ENCODE measurements around the gene DUSP1. TPM values are rescaled to one million over a fixed set of nuclear protein-coding genes. Genes with fewer than 3 reads are reported as not detected.
A peak's percentile ranks its signal among the peaks of the same experiment; 100 is the strongest.

DUSP1 gene
- total and polyA plus RNA-seq, 2 of the 13 experiments (the other 11 are each of a cell fraction or from before 2014, with no cell fraction given) = 27.1 to 55.5 TPM

DNA sequence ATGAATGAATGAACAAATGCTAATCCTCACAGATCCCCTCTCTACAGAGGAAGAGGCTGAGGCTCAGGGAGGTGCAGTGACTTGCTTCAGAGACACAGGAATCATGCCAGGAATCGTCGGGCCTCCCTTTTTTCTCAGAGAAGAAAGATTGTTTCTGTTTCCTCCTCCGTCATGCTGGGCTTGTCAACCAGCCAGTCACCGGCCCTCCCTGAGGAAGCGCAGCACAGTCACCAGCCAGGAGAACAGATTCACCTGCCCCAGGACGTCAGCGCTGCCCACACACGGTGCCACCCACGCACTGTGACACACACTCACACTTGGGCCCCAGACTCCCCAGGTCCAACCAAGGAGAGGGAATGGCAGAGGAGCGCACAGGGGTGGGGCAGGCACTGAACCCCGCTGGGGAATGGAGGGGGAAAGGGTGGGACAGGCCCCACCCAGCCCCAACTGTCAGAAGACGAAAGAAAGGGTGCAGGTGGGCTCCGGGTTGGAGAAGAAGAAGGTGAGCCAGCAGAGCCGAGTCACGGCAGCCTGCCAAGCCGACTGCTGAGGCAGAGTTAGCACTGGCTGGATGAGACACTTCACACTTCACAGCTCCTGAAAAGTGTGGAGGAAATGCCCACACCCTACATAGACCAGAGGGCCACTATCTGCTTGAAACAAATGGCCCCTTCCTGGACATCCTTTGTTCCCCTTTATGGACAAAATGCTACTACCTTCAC is 49.2 kb upstream of the DUSP1 start:
- 37% methylated on average over 15 of the region's 16 CpGs for WGBS (ENCODE audit: low lambda C conversion rate)
- Histone ChIP-seq H2AFZ (ENCODE audit: low read length) (no peak overlapping the region), H3K9me3 (ENCODE audit: low read length) (no peaks in the 10 kb centered on the region), H3K79me2 (ENCODE audit: insufficient read depth, low read length) (no peaks in the 10 kb centered on the region), H3K4me1 (ENCODE audit: insufficient read depth, low read length) (peaks cover 53% of the 10 kb centered on the region), H3K4me3 (replicated peaks in 1 of 3; ENCODE audit: insufficient read depth in 1 of 3, low read depth in 2 of 3, low read length in 3 of 3) (peak overlapping the region in 1 of 3 experiments; percentile 41; a peak in 1 of 6 replicates), H3K4me2 (ENCODE audit: low read depth, low read length) (peak overlapping the region; percentile 62), H3K27me3 (ENCODE audit: control insufficient read depth in 1 of 2, insufficient read depth in 2 of 2, low read length in 2 of 2) (no peaks in the 10 kb centered on the region), H3K36me3 (replicated peaks in 1 of 2; ENCODE audit: control insufficient read depth in 1 of 2, insufficient read depth in 2 of 2, low read length in 2 of 2) (no peaks in the 10 kb centered on the region), H4K20me1 (ENCODE audit: insufficient read depth, low read length) (no peaks in the 10 kb centered on the region), H3K27ac (ENCODE audit: extremely low read length, insufficient read depth, low read length) (no peak overlapping the region), H3K9ac (ENCODE audit: insufficient read depth, low read depth, low read length) (peak overlapping the region; percentile 33; the same call in 1 of the 2 replicates)
- intact Hi-C loops (cut with micrococcal nuclease; ENCODE audit: unreplicated experiment) = no loop called here
- ATAC-seq (peak; percentile 26; the same call in 2 of the 3 replicates), DNase-seq (ENCODE audit: low spot score) (no peak), FAIRE-seq (no peak)
- CTCF ChIA-PET (ENCODE audit: low intra/inter-chr PET ratio, low total read pairs) = no interaction called here
- in situ Hi-C loops (cut with HindIII; ENCODE audit: extremely low pct_ligation_motif_present, low pct_unique_long_range_greater_than_20kb) = no loop called here
- POLR2A ChIA-PET = interaction anchor here (1.1 to 1.4 kb wide), 2 partner anchors 39 to 49 kb away, joined by 4 read pairs; partner anchors contain the start of gene DUSP1
- BruUV-seq (replicated peaks) = no TSS peak
- TF ChIP-seq, protein P1, sequence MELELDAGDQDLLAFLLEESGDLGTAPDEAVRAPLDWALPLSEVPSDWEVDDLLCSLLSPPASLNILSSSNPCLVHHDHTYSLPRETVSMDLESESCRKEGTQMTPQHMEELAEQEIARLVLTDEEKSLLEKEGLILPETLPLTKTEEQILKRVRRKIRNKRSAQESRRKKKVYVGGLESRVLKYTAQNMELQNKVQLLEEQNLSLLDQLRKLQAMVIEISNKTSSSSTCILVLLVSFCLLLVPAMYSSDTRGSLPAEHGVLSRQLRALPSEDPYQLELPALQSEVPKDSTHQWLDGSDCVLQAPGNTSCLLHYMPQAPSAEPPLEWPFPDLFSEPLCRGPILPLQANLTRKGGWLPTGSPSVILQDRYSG (CRISPR knock-in tag; IDR thresholded peaks at IDR 0.05) = no peak
- TF ChIP-seq EEA1 (CRISPR knock-in tag; IDR thresholded peaks at IDR 0.05; ENCODE audit: borderline replicate concordance) = 0 out of 2 replicates have a peak, but pooled peaks have one; percentile 31
- TF ChIP-seq TRAFD1 (CRISPR knock-in tag; IDR thresholded peaks at IDR 0.05; ENCODE audit: borderline replicate concordance) = no peak
- TF ChIP-seq DRAP1 (CRISPR knock-in tag; IDR thresholded peaks at IDR 0.05) = no peak
- TF ChIP-seq CHCHD3 (CRISPR knock-in tag; IDR thresholded peaks at IDR 0.05) = no peak
- TF ChIP-seq HNRNPL (IDR thresholded peaks at IDR 0.05; ENCODE audit: low read depth, low read length) = 0 out of 2 replicates have a peak, but pooled peaks have one; percentile 25
- TF ChIP-seq ZNF83 (CRISPR knock-in tag; IDR thresholded peaks at IDR 0.05; ENCODE audit: borderline replicate concordance) = no peak
- TF ChIP-seq MYNN (CRISPR knock-in tag; IDR thresholded peaks at IDR 0.05; ENCODE audit: low read depth) = no peak
- no peak for TF ChIP-seq SALL2 (CRISPR knock-in tag; IDR thresholded peaks at IDR 0.05)
- TF ChIP-seq ZNF232 (CRISPR knock-in tag; IDR thresholded peaks at IDR 0.05; ENCODE audit: borderline replicate concordance) = no peak
- TF ChIP-seq, protein P2, sequence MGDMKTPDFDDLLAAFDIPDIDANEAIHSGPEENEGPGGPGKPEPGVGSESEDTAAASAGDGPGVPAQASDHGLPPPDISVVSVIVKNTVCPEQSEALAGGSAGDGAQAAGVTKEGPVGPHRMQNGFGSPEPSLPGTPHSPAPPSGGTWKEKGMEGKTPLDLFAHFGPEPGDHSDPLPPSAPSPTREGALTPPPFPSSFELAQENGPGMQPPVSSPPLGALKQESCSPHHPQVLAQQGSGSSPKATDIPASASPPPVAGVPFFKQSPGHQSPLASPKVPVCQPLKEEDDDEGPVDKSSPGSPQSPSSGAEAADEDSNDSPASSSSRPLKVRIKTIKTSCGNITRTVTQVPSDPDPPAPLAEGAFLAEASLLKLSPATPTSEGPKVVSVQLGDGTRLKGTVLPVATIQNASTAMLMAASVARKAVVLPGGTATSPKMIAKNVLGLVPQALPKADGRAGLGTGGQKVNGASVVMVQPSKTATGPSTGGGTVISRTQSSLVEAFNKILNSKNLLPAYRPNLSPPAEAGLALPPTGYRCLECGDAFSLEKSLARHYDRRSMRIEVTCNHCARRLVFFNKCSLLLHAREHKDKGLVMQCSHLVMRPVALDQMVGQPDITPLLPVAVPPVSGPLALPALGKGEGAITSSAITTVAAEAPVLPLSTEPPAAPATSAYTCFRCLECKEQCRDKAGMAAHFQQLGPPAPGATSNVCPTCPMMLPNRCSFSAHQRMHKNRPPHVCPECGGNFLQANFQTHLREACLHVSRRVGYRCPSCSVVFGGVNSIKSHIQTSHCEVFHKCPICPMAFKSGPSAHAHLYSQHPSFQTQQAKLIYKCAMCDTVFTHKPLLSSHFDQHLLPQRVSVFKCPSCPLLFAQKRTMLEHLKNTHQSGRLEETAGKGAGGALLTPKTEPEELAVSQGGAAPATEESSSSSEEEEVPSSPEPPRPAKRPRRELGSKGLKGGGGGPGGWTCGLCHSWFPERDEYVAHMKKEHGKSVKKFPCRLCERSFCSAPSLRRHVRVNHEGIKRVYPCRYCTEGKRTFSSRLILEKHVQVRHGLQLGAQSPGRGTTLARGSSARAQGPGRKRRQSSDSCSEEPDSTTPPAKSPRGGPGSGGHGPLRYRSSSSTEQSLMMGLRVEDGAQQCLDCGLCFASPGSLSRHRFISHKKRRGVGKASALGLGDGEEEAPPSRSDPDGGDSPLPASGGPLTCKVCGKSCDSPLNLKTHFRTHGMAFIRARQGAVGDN (CRISPR knock-in tag; IDR thresholded peaks at IDR 0.05) = peak; percentile 38; the same call in 1 of the 2 replicates
- peak; percentile 39; the same call in 1 of the 2 replicates for TF ChIP-seq ZNF24 (IDR thresholded peaks at IDR 0.05)
- no peak for TF ChIP-seq ZNF20 (CRISPR knock-in tag; IDR thresholded peaks at IDR 0.05)
- TF ChIP-seq, protein P3, sequence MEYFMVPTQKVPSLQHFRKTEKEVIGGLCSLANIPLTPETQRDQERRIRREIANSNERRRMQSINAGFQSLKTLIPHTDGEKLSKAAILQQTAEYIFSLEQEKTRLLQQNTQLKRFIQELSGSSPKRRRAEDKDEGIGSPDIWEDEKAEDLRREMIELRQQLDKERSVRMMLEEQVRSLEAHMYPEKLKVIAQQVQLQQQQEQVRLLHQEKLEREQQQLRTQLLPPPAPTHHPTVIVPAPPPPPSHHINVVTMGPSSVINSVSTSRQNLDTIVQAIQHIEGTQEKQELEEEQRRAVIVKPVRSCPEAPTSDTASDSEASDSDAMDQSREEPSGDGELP (IDR thresholded peaks at IDR 0.05; ENCODE audit: borderline replicate concordance, low read depth) = no peak
- no peak for TF ChIP-seq ZNF766 (CRISPR knock-in tag; IDR thresholded peaks at IDR 0.05; ENCODE audit: borderline replicate concordance)
